ENCODE measurements around the gene MIA3.
"Not testable (repeated sequence)": the region's sequence is repeated elsewhere in the genome, so short reads cannot be mapped to it uniquely, and the experiment has no call there.

Gene MIA3

DNA sequence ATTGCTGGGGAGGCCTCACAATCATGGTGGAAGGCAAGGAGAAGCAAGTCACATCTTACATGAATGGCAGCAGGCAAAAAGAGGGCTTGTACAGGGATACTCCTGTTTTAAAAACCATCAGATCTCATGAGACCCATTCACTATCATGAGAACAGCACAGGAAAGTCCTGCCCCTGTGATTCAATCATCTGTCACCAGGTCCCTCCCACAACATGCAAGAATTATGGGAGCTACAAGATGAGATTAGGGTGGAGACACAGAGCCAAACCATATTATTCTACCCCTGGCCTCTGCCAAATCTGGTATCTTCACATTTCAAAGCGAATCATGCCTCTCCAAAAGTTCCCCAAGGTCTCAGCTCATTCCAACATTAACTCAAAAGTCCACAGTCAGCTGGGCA lies 11.1 kb upstream of the MIA3 start:
- TF ChIP-seq CTCF (conservative IDR thresholded peaks at IDR 0.05) (no peak), ZFX (IDR thresholded peaks at IDR 0.05) (no peak)
- H3K27ac ChIP-seq: no peak overlapping the region

DNA sequence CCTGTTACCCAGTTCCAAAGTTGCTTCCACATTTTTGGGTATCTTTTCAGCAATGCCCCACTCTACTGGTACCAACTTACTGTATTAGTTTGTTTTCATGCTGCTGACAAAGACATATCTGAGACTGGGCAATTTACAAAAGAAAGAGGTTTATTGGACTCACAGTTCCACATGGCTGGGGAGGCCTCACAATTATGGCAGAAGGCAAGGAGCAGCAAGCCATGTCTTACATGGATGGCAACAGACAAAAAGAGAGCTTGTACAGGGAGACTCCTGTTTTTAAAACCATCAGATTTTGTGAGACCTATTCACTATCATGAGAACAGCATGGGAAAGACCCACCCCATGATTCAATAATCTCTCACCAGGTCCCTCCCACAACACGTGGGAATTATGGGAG lies 8.8 kb upstream of the MIA3 start:
- not testable (repeated sequence) for H3K27ac ChIP-seq

DNA sequence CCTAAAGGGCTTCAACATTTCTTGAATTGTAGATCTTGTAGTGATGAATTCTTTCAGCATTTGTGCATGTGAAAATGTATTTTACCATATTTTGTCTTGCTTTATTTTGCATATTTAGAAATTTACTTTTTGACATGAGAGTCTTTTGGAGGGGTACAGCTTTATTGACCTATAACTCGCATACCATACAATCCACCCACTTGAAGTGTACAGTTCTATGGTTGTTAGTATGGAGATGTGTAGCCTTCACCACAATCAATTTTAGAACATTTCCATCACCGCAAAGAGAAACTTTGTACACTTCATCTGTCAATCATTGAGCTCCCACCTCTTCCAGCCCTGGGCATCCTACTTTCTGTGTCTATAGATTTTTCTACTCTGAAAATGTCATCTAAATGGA lies 7.2 kb upstream of the MIA3 start:
- TF ChIP-seq CTCF (conservative IDR thresholded peaks at IDR 0.05) (no peak), ZFX (IDR thresholded peaks at IDR 0.05) (no peak)

DNA sequence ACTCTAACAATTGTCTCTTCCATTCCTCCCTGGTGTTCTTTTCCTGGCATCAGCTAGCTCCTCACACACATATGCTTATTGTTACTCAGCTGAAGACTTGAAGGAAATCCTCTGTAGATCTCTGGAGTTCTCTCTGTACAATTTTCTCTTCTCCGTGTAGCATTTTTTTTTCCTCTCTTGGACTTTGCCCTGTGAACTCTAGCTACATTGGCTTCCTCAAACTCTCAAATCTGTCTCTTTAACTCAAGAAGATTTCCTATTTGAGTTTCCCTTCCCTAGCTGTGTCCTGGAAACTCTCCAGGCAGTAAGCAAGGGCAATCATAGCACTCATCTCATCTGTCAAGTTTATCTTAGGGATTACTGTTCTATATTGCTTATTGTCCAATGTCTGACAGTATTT lies 4.3 kb upstream of the MIA3 start:
- H3K27ac ChIP-seq: no peak overlapping the region
- TF ChIP-seq ZFX (IDR thresholded peaks at IDR 0.05) (no peak), CTCF (conservative IDR thresholded peaks at IDR 0.05) (no peak)

More for the DNA sequence above, 7.2 kb upstream of the MIA3 start:
- no peak overlapping the region for H3K27ac ChIP-seq

- no peak overlapping the region for H3K27ac ChIP-seq
- TF ChIP-seq ZFX (IDR thresholded peaks at IDR 0.05) (no peak), CTCF (conservative IDR thresholded peaks at IDR 0.05) (no peak)
Measured at GRCh38 chr1:222616525-222616924, 1.4 kb upstream of the MIA3 start.

DNA sequence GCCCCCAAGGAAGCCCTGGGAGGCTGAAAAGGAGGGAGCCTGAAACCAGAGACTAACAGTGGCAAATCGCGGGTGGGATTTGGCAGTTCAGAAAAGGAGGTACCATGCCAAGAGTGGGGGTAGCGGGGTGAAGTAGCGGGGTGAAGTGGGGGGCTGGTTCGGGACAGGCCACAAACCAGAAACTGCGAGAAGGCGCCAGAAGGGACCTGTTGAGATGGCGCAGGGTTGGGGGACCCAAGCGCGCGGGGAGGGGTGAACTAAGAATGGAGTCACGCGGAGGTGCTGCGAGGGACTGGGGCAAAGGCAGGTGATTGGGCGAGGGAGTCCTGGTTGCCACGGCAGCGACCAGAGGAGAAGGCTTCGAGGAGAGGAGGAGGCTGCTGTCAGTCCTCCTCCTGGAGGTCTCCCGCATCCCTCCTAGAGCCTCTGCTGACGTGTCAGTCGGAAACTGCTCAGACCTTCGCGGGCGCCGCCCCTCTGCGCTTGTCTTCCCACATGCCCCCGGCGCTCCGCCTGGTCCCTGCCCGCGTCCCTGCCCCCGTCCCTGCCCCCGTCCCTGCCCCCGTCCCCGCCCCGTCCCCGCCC lies 438 bp upstream of the MIA3 start:
- peak overlapping the region; percentile 51 for H3K27ac ChIP-seq
- TF ChIP-seq ZFX (IDR thresholded peaks at IDR 0.05) (no peak), CTCF (conservative IDR thresholded peaks at IDR 0.05) (no peak)

GRCh38 chr1:222618880-222619596 lies 1.1 kb downstream of the MIA3 start:
- H3K27ac ChIP-seq: peak overlapping the region; percentile 95
- TF ChIP-seq CTCF (conservative IDR thresholded peaks at IDR 0.05) (no peak), ZFX (IDR thresholded peaks at IDR 0.05) (no peak)

- TF ChIP-seq ZFX (IDR thresholded peaks at IDR 0.05) (no peak), CTCF (conservative IDR thresholded peaks at IDR 0.05) (no peak)
Measured at GRCh38 chr1:222620566-222620965, 2.7 kb downstream of the MIA3 start.

More at GRCh38 chr1:222620566-222620965, 2.7 kb downstream of the MIA3 start:
- no peak overlapping the region for H3K27ac ChIP-seq

Measured in C4-2B (cell line).